DND-41 (cell line): ENCODE results near the gene CCNY.

ENCODE experiments used
- ATAC-seq: fragments of 200-7000 bp; cut with Tn5 transposase; 3 replicates; pipeline ENCODE4 v1.9.1; 2021; ENCODE audit warnings: low read depth; ENCODE audit not compliant: insufficient read depth
- DNase-seq: peaks from one replicate; pipeline ENCODE4 v3.0.0-alpha.2; 2020
- H2AFZ ChIP-seq: 2 replicates; pipeline ENCODE4 v1.6.0; 2012; ENCODE audit warnings: low read depth, low read length
- H3K27ac ChIP-seq: 2 replicates; pipeline ENCODE4 v1.5.1; 2012; ENCODE audit warnings: low read length, inconsistent platforms
- H3K27me3 ChIP-seq: fragments of 200-600 bp; sonication (generic); 2 replicates; pipeline ENCODE4 v1.6.0; 2012; ENCODE audit warnings: low read length, mild to moderate bottlenecking, inconsistent platforms; ENCODE audit not compliant: insufficient read depth, poor library complexity
- H3K36me3 ChIP-seq: 2 replicates; pipeline ENCODE4 v1.5.1; 2012; ENCODE audit warnings: low read length, inconsistent platforms; ENCODE audit not compliant: insufficient read depth
- H3K4me1 ChIP-seq: 2 replicates; pipeline ENCODE4 v1.5.1; 2012; ENCODE audit warnings: mild to moderate bottlenecking, low read length; ENCODE audit not compliant: insufficient read depth
- H3K4me2 ChIP-seq: 2 replicates; pipeline ENCODE4 v1.6.0; 2012; ENCODE audit warnings: mild to moderate bottlenecking, moderate library complexity, low read length, inconsistent platforms; ENCODE audit not compliant: insufficient read depth
- H3K4me3 ChIP-seq, 2 experiments: fragments of 200-600 bp in 1 of 2; shearing (Covaris generic) in 1 of 2; 2 replicates each; pipeline ENCODE4 v1.5.1; 2012 to 2016; ENCODE audit warnings: inconsistent platforms in 2 of 2, low read length in 2 of 2, mild to moderate bottlenecking in 2 of 2, low read depth in 1 of 2, moderate library complexity in 1 of 2
- H3K79me2 ChIP-seq: 2 replicates; pipeline ENCODE4 v1.6.0; 2012; ENCODE audit warnings: low read length, inconsistent platforms; ENCODE audit not compliant: insufficient read depth
- H3K9ac ChIP-seq: 2 replicates; pipeline ENCODE4 v1.6.0; 2012; ENCODE audit warnings: low read depth, mild to moderate bottlenecking, inconsistent platforms, low read length, moderate library complexity
- H3K9me3 ChIP-seq: 2 replicates; pipeline ENCODE4 v1.5.1; 2012; ENCODE audit warnings: low read length, moderate library complexity, mild to moderate bottlenecking, inconsistent platforms; ENCODE audit not compliant: insufficient read depth, severe bottlenecking
- H4K20me1 ChIP-seq: 2 replicates; pipeline ENCODE4 v1.6.0; 2012; ENCODE audit warnings: low read length; ENCODE audit not compliant: insufficient read depth
- EZH2 ChIP-seq: IDR thresholded peaks from 3 replicates; pipeline ENCODE4 v1.6.1; 2012; ENCODE audit warnings: borderline replicate concordance, low read depth, mild to moderate bottlenecking, moderate library complexity, low read length, inconsistent platforms; ENCODE audit not compliant: severe bottlenecking
- TF ChIP-seq, protein P1 (sequence below): IDR thresholded peaks from 2 replicates; pipeline ENCODE4 v1.5.1; 2012; ENCODE audit warnings: borderline replicate concordance, low read length, moderate library complexity, mild to moderate bottlenecking; ENCODE audit not compliant: poor library complexity, severe bottlenecking; ENCODE audit errors: extremely low read depth

CCNY gene

DNA sequence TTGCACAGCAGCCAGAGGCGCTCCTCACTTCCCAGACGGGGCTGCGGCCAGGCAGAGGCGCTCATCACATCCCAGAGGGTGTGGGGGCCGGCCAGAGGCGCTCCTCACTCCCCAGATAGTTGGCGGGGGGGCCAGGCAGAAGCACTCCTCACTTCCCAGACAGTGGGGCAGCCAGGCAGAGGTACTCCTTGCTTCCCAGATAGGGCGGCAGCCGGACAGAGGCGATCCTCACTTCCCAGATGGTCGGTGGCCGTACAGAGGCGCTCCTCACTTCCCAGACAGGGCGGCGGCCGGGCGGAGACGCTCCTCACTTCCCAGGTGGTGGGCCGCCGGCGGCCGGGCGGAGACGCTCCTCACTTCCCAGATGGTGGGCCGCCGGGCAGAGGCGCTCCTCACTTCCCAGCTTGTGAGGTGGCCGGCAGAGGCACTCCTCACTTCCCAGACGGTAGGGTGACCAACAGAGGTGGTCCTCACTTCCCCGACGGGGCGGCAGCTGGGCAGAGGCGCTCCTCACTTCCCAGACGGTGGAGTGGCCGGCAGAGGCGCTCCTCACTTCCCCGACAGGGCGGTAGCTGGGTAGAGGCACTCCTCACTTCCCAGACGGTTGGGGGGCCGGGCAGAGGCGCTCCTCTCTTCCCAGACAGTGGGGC lies 26.5 kb downstream of the CCNY start:
- H3K79me2 ChIP-seq, result peaks cover 89% of the 10 kb centered on the region
- H3K27ac ChIP-seq, result no peak overlapping the region
- H3K4me3 ChIP-seq, result no peak overlapping the region
- no peaks in the 10 kb centered on the region for H3K4me1 ChIP-seq
- TF ChIP-seq, protein P1, sequence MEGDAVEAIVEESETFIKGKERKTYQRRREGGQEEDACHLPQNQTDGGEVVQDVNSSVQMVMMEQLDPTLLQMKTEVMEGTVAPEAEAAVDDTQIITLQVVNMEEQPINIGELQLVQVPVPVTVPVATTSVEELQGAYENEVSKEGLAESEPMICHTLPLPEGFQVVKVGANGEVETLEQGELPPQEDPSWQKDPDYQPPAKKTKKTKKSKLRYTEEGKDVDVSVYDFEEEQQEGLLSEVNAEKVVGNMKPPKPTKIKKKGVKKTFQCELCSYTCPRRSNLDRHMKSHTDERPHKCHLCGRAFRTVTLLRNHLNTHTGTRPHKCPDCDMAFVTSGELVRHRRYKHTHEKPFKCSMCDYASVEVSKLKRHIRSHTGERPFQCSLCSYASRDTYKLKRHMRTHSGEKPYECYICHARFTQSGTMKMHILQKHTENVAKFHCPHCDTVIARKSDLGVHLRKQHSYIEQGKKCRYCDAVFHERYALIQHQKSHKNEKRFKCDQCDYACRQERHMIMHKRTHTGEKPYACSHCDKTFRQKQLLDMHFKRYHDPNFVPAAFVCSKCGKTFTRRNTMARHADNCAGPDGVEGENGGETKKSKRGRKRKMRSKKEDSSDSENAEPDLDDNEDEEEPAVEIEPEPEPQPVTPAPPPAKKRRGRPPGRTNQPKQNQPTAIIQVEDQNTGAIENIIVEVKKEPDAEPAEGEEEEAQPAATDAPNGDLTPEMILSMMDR, result no peak
- TF ChIP-seq EZH2, result no peak
- H3K27me3 ChIP-seq, result no peaks in the 10 kb centered on the region
- no peak overlapping the region for H2AFZ ChIP-seq
- peaks cover 65% of the 10 kb centered on the region for H4K20me1 ChIP-seq
- no peaks in the 10 kb centered on the region for H3K36me3 ChIP-seq
- no peak overlapping the region for H3K9ac ChIP-seq
- no peak overlapping the region for H3K4me2 ChIP-seq
- no peak for ATAC-seq
- H3K9me3 ChIP-seq, result no peaks in the 10 kb centered on the region
- DNase-seq, result no peak

DNA sequence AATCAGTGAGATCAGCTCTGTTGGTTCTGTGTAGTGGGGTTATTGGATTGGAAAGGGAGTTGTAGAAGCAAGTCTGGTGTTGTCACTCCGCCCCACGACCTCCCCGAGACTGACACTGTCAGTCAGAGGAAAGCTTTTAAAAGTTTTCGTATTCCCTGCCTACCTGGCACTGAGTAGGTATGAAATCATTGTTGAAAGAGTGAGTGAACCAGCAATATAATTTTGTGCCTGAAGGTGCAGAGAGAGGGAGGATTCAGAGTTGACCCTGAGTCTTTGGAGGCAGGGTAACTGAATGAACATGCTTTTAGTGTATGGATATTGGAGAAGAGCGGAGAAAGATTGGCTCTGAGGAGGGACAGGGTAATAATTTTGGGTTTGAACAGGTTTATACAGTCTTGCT lies 27.3 kb downstream of the CCNY start:
- Histone ChIP-seq H2AFZ (no peak overlapping the region), H3K9ac (no peak overlapping the region), H4K20me1 (peaks cover 65% of the 10 kb centered on the region), H3K4me3 (no peak overlapping the region), H3K79me2 (peaks cover 89% of the 10 kb centered on the region), H3K4me1 (peaks cover 7% of the 10 kb centered on the region), H3K36me3 (no peaks in the 10 kb centered on the region), H3K27ac (no peak overlapping the region), H3K27me3 (no peaks in the 10 kb centered on the region), H3K4me2 (no peak overlapping the region), H3K9me3 (no peaks in the 10 kb centered on the region)
- DNase-seq, result no peak
- no peak for TF ChIP-seq EZH2
- TF ChIP-seq, protein P1, result no peak
- no peak for ATAC-seq

DNA sequence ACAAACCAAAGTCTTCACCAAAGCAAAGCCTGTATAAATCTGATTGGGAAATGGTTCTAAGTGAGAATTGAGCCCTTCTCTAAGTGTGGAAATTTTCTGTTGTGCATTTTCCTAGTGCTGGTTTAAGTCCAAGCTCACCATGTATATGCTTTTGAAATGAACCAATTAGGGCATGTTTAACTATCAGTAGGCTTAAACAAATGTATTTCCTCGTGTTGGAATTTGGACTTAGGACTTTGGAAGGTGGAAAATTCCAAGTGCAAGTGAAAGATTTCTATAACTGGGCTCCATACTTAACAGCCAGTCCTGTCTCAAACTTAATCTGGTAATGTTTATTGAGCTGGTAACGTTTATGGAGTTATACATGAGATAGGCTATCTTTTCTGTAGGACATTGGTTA lies 28.5 kb downstream of the CCNY start:
- no peak overlapping the region for H2AFZ ChIP-seq
- no peak for DNase-seq
- no peak for ATAC-seq
- H3K9me3 ChIP-seq, result no peaks in the 10 kb centered on the region
- H3K4me3 ChIP-seq, result no peak overlapping the region
- no peak overlapping the region for H3K9ac ChIP-seq
- peaks cover 65% of the 10 kb centered on the region for H4K20me1 ChIP-seq
- H3K79me2 ChIP-seq, result peaks cover 90% of the 10 kb centered on the region
- H3K4me2 ChIP-seq, result no peak overlapping the region
- H3K27me3 ChIP-seq, result no peaks in the 10 kb centered on the region
- H3K4me1 ChIP-seq, result peaks cover 14% of the 10 kb centered on the region
- H3K27ac ChIP-seq, result no peak overlapping the region
- H3K36me3 ChIP-seq, result no peaks in the 10 kb centered on the region
- no peak for TF ChIP-seq EZH2
- TF ChIP-seq, protein P1, result no peak
